H1 (cell line): ENCODE data around the gene AVP.

Source experiments
- CTCF ChIP-seq, 3 experiments: IDR thresholded peaks; 1 replicate in 2 of 3; 2 replicates in 1 of 3; pipeline versions ENCODE4 v1.5.1 to v1.6.1; 2011; ENCODE audit warnings: low read length in 3 of 3, mild to moderate bottlenecking in 3 of 3, inconsistent platforms in 2 of 3, low read depth in 1 of 3, moderate library complexity in 1 of 3; ENCODE audit not compliant: insufficient read depth in 1 of 3; ENCODE audit errors: control extremely low read depth in 1 of 3
- GABPA ChIP-seq: IDR thresholded peaks from 2 replicates; pipeline ENCODE4 v1.6.1; 2011; ENCODE audit warnings: mild to moderate bottlenecking, low read length, moderate library complexity, borderline replicate concordance; ENCODE audit not compliant: insufficient read depth
- POLR2A ChIP-seq, 2 experiments: IDR thresholded peaks; 1 replicate in 1 of 2; 2 replicates in 1 of 2; pipeline ENCODE4 v1.6.1; 2011; ENCODE audit warnings: low read depth in 2 of 2, low read length in 2 of 2, mild to moderate bottlenecking in 2 of 2; ENCODE audit errors: control extremely low read depth in 1 of 2
- TAF1 ChIP-seq: IDR thresholded peaks from 2 replicates; pipeline ENCODE4 v1.6.1; 2011; ENCODE audit warnings: mild to moderate bottlenecking, low read depth, low read length
- TBP ChIP-seq: IDR thresholded peaks from 2 replicates; pipeline ENCODE4 v1.6.1; 2011; ENCODE audit warnings: low read depth, low read length, improper control_type of control experiment
- TCF12 ChIP-seq: IDR thresholded peaks from 2 replicates; pipeline ENCODE4 v1.6.1; 2011; ENCODE audit warnings: low read depth, mild to moderate bottlenecking, low read length
- TF ChIP-seq, protein P1 (sequence below): IDR thresholded peaks from 2 replicates; pipeline ENCODE4 v1.6.1; 2012; ENCODE audit warnings: inconsistent platforms

DNA sequence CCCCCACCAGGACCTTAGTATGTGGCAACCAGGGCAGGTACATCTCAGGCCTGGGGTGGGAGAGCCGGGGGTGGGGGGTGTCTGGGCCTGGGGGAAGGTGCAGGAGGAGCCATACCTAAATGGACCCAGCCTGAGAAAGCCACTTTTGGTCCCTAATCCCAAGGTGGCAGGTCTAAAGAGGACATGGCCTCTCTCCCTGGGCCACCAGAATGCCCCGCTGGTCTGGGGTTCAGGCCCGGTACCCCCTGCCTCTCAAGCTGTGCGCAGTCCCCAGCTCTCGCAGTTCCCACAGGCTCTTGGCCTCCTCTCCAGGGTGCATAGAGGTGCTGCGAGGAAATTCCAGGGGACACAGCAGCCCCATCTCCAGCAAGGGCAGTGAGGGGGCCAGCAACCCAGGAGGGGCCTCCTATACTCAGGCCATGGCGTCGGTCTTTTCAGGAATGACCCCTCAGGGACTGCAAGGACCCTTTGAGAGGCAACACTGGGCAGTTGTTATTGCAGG, 1.1 kb upstream of the AVP start:
- TF ChIP-seq, protein P1, sequence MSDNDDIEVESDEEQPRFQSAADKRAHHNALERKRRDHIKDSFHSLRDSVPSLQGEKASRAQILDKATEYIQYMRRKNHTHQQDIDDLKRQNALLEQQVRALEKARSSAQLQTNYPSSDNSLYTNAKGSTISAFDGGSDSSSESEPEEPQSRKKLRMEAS = no peak
- TF ChIP-seq CTCF (IDR thresholded peaks at IDR 0.05; ENCODE audit: control extremely low read depth in 1 of 3, insufficient read depth in 1 of 3, low read depth in 1 of 3, low read length in 3 of 3) = no peak
- no peak for TF ChIP-seq GABPA
- TF ChIP-seq TCF12 = no peak
- no peak for TF ChIP-seq POLR2A (IDR thresholded peaks at IDR 0.05; ENCODE audit: control extremely low read depth in 1 of 2, low read depth in 2 of 2, low read length in 2 of 2)
- no peak for TF ChIP-seq TAF1
- no peak for TF ChIP-seq TBP
